Endothelial cell of umbilical vein (primary cell): Measurements from ENCODE around the gene ANGPTL2. TPM values are rescaled to one million over a fixed set of nuclear protein-coding genes. Genes with fewer than 3 reads are reported as not detected.

Source experiments
- BruUV-seq: library from RNA; stranded (reverse); fragments of 400-500 nt; replicated peaks from 2 replicates; lab custom pipeline; 2021; lab: Mats Ljungman, UMichigan
- CTCF ChIA-PET: fragments of 300-600, 350-600 bp; sonication (Branson Sonifier 250); formaldehyde crosslinking; loops from one replicate; lab custom pipeline; 2021; ENCODE audit warnings: antibody characterized with exemption, inconsistent platforms; lab: Charles Lee
- POLR2A ChIA-PET: fragments of 300-600, 350-600 bp; sonication (Branson Sonifier 250); formaldehyde crosslinking; loops from one replicate; lab custom pipeline; 2021; ENCODE audit warnings: antibody characterized with exemption, inconsistent platforms; lab: Charles Lee
- DNase-seq: peaks from one replicate; pipeline ENCODE4 v3.0.0-alpha.2; 2011; ENCODE audit warnings: low read depth, low spot score
- FAIRE-seq: peaks from 2 replicates; lab custom pipeline; 2011; peaks lifted over from hg19 to GRCh38; lab: Jason Lieb, UNC
- H2AFZ ChIP-seq: 2 replicates; pipeline ENCODE4 v1.6.0; 2012; ENCODE audit warnings: low read depth, low read length, control low read depth, inconsistent platforms
- H3K27ac ChIP-seq: 2 replicates; pipeline ENCODE4 v1.5.1; 2011; ENCODE audit warnings: low read depth, mild to moderate bottlenecking, control low read depth, low read length, moderate library complexity; ENCODE audit not compliant: insufficient read depth
- H3K27me3 ChIP-seq, 2 experiments: 2 replicates each; pipeline versions ENCODE4 v1.6.0 to v1.6.1; 2011; ENCODE audit warnings: low read length in 2 of 2, mixed read lengths in 1 of 2; ENCODE audit not compliant: control insufficient read depth in 2 of 2, insufficient read depth in 2 of 2
- H3K36me3 ChIP-seq, 2 experiments: 2 replicates in 1 of 2; 3 replicates in 1 of 2; pipeline ENCODE4 v1.5.1; 2011; ENCODE audit warnings: low read length in 2 of 2, mild to moderate bottlenecking in 1 of 2, moderate library complexity in 1 of 2; ENCODE audit not compliant: control insufficient read depth in 2 of 2, insufficient read depth in 2 of 2; ENCODE audit errors: extremely low read depth in 1 of 2
- H3K4me1 ChIP-seq: 3 replicates; pipeline ENCODE4 v1.5.1; 2011; ENCODE audit warnings: mild to moderate bottlenecking, low read length; ENCODE audit not compliant: control insufficient read depth, insufficient read depth; ENCODE audit errors: extremely low read depth
- H3K4me2 ChIP-seq: 2 replicates; pipeline ENCODE4 v1.6.1; 2011; ENCODE audit warnings: low read length, control low read depth, mixed read lengths; ENCODE audit not compliant: insufficient read depth
- H3K4me3 ChIP-seq, 3 experiments: fragments of 200-600 bp in 1 of 3; sonication (generic), shearing (Covaris generic) in 1 of 3; replicated peaks in 1 of 3; 2 replicates each; pipeline ENCODE4 v1.5.1; 2011 to 2016; ENCODE audit warnings: control low read depth in 3 of 3, low read length in 3 of 3, mild to moderate bottlenecking in 2 of 3, inconsistent platforms in 1 of 3, low read depth in 1 of 3, moderate library complexity in 1 of 3; ENCODE audit not compliant: insufficient read depth in 1 of 3
- H3K79me2 ChIP-seq: 2 replicates; pipeline ENCODE4 v1.6.0; 2012; ENCODE audit warnings: low read length, inconsistent platforms; ENCODE audit not compliant: control insufficient read depth, insufficient read depth
- H3K9ac ChIP-seq: replicated peaks from 2 replicates; pipeline ENCODE3; 2011; ENCODE audit warnings: low read length, control low read depth; ENCODE audit not compliant: insufficient read depth; ENCODE audit errors: extremely low read depth
- H3K9me1 ChIP-seq: replicated peaks from 3 replicates; pipeline ENCODE4 v1.6.0; 2011; ENCODE audit warnings: mild to moderate bottlenecking, low read length; ENCODE audit not compliant: control insufficient read depth, insufficient read depth; ENCODE audit errors: extremely low read depth
- H3K9me3 ChIP-seq: replicated peaks from 2 replicates; pipeline ENCODE4 v1.5.1; 2012; ENCODE audit warnings: low read length, inconsistent platforms; ENCODE audit not compliant: control insufficient read depth, insufficient read depth
- H4K20me1 ChIP-seq: replicated peaks from 2 replicates; pipeline ENCODE3; 2011; ENCODE audit warnings: mild to moderate bottlenecking, low read length; ENCODE audit not compliant: control insufficient read depth, insufficient read depth; ENCODE audit errors: extremely low read depth
- EZH2 ChIP-seq: IDR thresholded peaks from 2 replicates; pipeline ENCODE4 v1.6.1; 2012; ENCODE audit warnings: borderline replicate concordance, low read depth, mild to moderate bottlenecking, moderate library complexity, low read length, inconsistent platforms; ENCODE audit not compliant: severe bottlenecking
- FOS ChIP-seq: IDR thresholded peaks from 2 replicates; pipeline ENCODE4 v1.6.1; 2011; ENCODE audit warnings: mild to moderate bottlenecking, low read length, moderate library complexity, borderline replicate concordance; ENCODE audit not compliant: insufficient read depth
- GATA2 ChIP-seq: IDR thresholded peaks from 2 replicates; pipeline ENCODE4 v1.7.0; 2011; ENCODE audit warnings: low read depth, mild to moderate bottlenecking, moderate library complexity, mixed read lengths, low read length; ENCODE audit not compliant: insufficient read length, insufficient read depth
- JUN ChIP-seq: IDR thresholded peaks from 2 replicates; pipeline ENCODE4 v1.6.1; 2011; ENCODE audit warnings: borderline replicate concordance, low read depth; ENCODE audit not compliant: insufficient read length, insufficient read depth
- MYC ChIP-seq: IDR thresholded peaks from one replicate; pipeline ENCODE4 v1.6.1; 2011; ENCODE audit warnings: mild to moderate bottlenecking, low read depth, low read length
- POLR2A ChIP-seq: IDR thresholded peaks from 2 replicates; pipeline ENCODE4 v1.6.1; 2012; ENCODE audit warnings: low read depth, mild to moderate bottlenecking, control low read depth, low read length
- POLR2AphosphoS5 ChIP-seq: IDR thresholded peaks from 2 replicates; pipeline ENCODE4 v1.6.1; 2012; ENCODE audit warnings: low read depth, mild to moderate bottlenecking, control low read depth, low read length, moderate library complexity; ENCODE audit not compliant: insufficient read depth
- dilution Hi-C: fragments of 300-500 bp; cut with MboI; formaldehyde crosslinking; loops from one replicate; pipeline ENCODE4 v1.15.0; 2019; ENCODE audit warnings: low sequenced_read_pairs; ENCODE audit not compliant: extremely low pct_ligation_motif_present
- intact Hi-C: fragments of 100-400 bp; cut with micrococcal nuclease; formaldehyde crosslinking; loops from one replicate; pipeline ENCODE4 v1.10.0; 2022
- polyA plus RNA-seq, 4 experiments: library from polyadenylated mRNA; depleted of rRNA in 3 of 4; stranded (reverse) in 3 of 4; unstranded in 1 of 4; fragments of >200 nt; gene quantifications; 2 replicates each; pipeline versions ENCODE4 v1.2.1 to v1.2.3, GENCODE V29; 2011 to 2012; ENCODE audit warnings: missing spikeins in 1 of 4
- total RNA-seq: library from RNA; stranded (reverse); gene quantifications from 2 replicates; pipeline ENCODE4 v1.2.3, GENCODE V29; 2021
- TF ChIP-seq, protein P1 (sequence below): IDR thresholded peaks from 2 replicates; pipeline ENCODE4 v1.6.1; 2011; ENCODE audit not compliant: insufficient read depth, insufficient read length

ANGPTL2 gene
- total and polyA plus RNA-seq, 2 donors (not counting 3 experiments of a cell fraction or from before 2014, with no cell fraction given): 15.1 to 24.5 TPM

DNA sequence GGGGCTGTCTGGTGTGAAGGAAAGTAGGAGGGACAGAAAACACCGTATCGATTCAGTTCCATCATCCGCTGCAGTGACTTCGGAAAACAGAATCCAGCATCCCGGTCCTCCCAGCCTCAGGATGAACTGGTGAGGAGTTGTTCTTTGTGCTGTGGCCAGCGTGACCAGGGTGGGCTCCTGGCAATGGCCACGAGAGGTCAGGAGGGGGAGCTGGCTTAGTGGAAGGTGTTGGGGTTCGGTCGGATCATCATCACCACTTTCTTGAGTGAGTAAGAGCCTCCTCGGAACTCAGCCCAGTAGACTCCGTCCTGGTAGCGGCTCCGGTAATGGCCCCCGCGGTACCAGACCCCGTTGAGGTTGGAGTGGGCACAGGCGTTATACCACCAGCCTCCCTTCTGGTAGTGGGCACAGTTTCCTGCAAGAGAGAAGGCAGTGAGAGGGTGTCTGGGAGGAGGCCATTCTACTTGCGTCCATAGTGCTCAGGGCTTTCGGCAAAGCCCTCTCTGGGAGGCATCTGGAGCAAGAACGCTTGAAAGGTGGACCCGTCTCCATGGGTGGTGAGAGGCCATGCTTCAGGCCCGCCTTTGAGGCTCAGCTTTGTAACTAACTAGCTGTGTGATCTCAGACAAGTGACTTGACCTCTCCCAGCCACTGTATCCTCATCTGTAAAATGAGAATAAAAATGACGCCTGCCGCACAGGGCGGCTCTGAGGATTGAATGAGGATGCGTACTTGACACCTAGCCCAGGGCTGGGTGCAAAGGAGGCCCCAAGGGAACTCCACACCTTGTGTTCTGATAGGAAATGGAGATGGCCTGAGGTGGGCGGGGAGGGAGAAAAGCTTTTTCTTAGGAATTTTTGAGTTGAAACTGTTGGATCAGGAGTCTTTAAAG is 33.5 kb downstream of the ANGPTL2 start:
- intact Hi-C loops: no loop called here
- BruUV-seq: no TSS peak
- H3K9me1 ChIP-seq: no peaks in the 10 kb centered on the region
- no peaks in the 10 kb centered on the region for H3K9me3 ChIP-seq
- no peak overlapping the region for H3K9ac ChIP-seq
- dilution Hi-C loops: no loop called here
- H3K79me2 ChIP-seq: no peaks in the 10 kb centered on the region
- ChIA-PET POLR2A (no interaction called here), CTCF (no interaction called here)
- no peak overlapping the region for H3K4me2 ChIP-seq
- TF ChIP-seq EZH2: no peak
- TF ChIP-seq JUN: no peak
- no peak for TF ChIP-seq POLR2A
- TF ChIP-seq GATA2: no peak
- TF ChIP-seq POLR2AphosphoS5: no peak
- TF ChIP-seq MYC: no peak
- no peak for TF ChIP-seq FOS
- no peaks in the 10 kb centered on the region for H3K27me3 ChIP-seq
- FAIRE-seq: no peak
- H3K27ac ChIP-seq: no peak overlapping the region
- H4K20me1 ChIP-seq: no peaks in the 10 kb centered on the region
- peaks cover 0 to 3% of the 10 kb centered on the region in 2 experiments for H3K36me3 ChIP-seq
- H2AFZ ChIP-seq: no peak overlapping the region
- no peaks in the 10 kb centered on the region for H3K4me1 ChIP-seq
- no peak overlapping the region for H3K4me3 ChIP-seq
- no peak for DNase-seq

DNA sequence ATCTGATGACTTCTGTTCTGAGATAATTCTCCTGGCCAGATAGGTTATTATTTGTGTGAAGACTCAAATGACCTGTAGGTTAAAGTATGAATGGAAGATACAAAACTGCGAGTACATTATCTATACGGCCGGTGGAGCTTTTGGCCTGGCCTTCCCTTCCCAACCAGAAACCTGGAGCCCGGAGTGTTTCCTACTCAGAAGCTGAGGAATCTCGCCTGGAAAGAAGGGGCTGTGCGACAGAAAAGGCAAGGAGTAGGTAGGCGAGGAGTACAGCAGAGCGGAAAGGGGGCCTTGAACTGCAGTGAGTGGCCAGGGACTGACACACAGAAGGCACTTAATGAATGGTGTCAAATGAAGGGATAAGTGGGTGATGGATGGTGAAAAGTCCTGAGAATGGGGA is 34.6 kb downstream of the ANGPTL2 start:
- Histone ChIP-seq H3K4me2 (no peak overlapping the region), H3K4me3 (no peak overlapping the region), H3K9ac (no peak overlapping the region), H4K20me1 (no peaks in the 10 kb centered on the region), H3K36me3 (peaks cover 0 to 3% of the 10 kb centered on the region in 2 experiments), H3K27me3 (no peaks in the 10 kb centered on the region), H3K4me1 (no peaks in the 10 kb centered on the region), H2AFZ (no peak overlapping the region), H3K79me2 (no peaks in the 10 kb centered on the region), H3K27ac (no peak overlapping the region), H3K9me1 (no peaks in the 10 kb centered on the region), H3K9me3 (no peaks in the 10 kb centered on the region)
- no peak for FAIRE-seq
- POLR2A ChIA-PET: no interaction called here
- TF ChIP-seq MYC: no peak
- TF ChIP-seq POLR2A: no peak
- TF ChIP-seq JUN: no peak
- no peak for TF ChIP-seq GATA2
- TF ChIP-seq, protein P1, sequence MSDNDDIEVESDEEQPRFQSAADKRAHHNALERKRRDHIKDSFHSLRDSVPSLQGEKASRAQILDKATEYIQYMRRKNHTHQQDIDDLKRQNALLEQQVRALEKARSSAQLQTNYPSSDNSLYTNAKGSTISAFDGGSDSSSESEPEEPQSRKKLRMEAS: no peak
- TF ChIP-seq EZH2: no peak
- no peak for TF ChIP-seq FOS
- no peak for TF ChIP-seq POLR2AphosphoS5
- no TSS peak for BruUV-seq
- intact Hi-C loops: no loop called here
- dilution Hi-C loops: no loop called here
- CTCF ChIA-PET: no interaction called here
- no peak for DNase-seq
